Measurements from ENCODE around the gene KSR2. TPM values are rescaled to one million over a fixed set of nuclear protein-coding genes. Genes with fewer than 3 reads are reported as not detected.

The KSR2 gene
- total RNA-seq, 1 donor = under 0.01 TPM

GRCh38 chr12:117469883-117470483 lies 498.8 kb downstream of the KSR2 start:
- no peak overlapping the region for H3K4me3 ChIP-seq (ENCODE audit: insufficient read depth, low read length)
- H3K4me2 ChIP-seq (ENCODE audit: insufficient read depth, low read length) = no peak overlapping the region
- H2AFZ ChIP-seq (ENCODE audit: low read length) = no peak overlapping the region
- H4K20me1 ChIP-seq (ENCODE audit: insufficient read depth, low read length) = no peaks in the 10 kb centered on the region
- H3K27me3 ChIP-seq (ENCODE audit: insufficient read depth, low read length) = no peaks in the 10 kb centered on the region
- H3K79me2 ChIP-seq (ENCODE audit: insufficient read depth, low read length) = no peaks in the 10 kb centered on the region
- H3K9me3 ChIP-seq (ENCODE audit: low read depth, low read length) = no peaks in the 10 kb centered on the region
- TF ChIP-seq CTCF (IDR thresholded peaks at IDR 0.05; ENCODE audit: extremely low read depth, low read depth, low read length) = no peak
- no peaks in the 10 kb centered on the region for H3K4me1 ChIP-seq (ENCODE audit: insufficient read depth, low read length)
- H3K36me3 ChIP-seq (ENCODE audit: insufficient read depth, low read length) = no peaks in the 10 kb centered on the region
- no peak for DNase-seq (ENCODE audit: insufficient read length, low spot score, missing footprints)
- no peak overlapping the region for H3K27ac ChIP-seq (ENCODE audit: low read depth, low read length)

GRCh38 chr12:117468016-117468415 lies 500.8 kb downstream of the KSR2 start:
- no peaks in the 10 kb centered on the region for H3K27me3 ChIP-seq (ENCODE audit: insufficient read depth, low read length)
- no peaks in the 10 kb centered on the region for H3K4me1 ChIP-seq (ENCODE audit: insufficient read depth, low read length)
- no peak overlapping the region for H3K4me3 ChIP-seq (ENCODE audit: insufficient read depth, low read length)
- H3K79me2 ChIP-seq (ENCODE audit: insufficient read depth, low read length) = no peaks in the 10 kb centered on the region
- no peak for DNase-seq (ENCODE audit: insufficient read length, low spot score, missing footprints)
- no peak for TF ChIP-seq CTCF (IDR thresholded peaks at IDR 0.05; ENCODE audit: extremely low read depth, low read depth, low read length)
- H3K9me3 ChIP-seq (ENCODE audit: low read depth, low read length) = no peaks in the 10 kb centered on the region
- H3K27ac ChIP-seq (ENCODE audit: low read depth, low read length) = no peak overlapping the region
- no peak overlapping the region for H3K4me2 ChIP-seq (ENCODE audit: insufficient read depth, low read length)
- no peaks in the 10 kb centered on the region for H3K36me3 ChIP-seq (ENCODE audit: insufficient read depth, low read length)
- H4K20me1 ChIP-seq (ENCODE audit: insufficient read depth, low read length) = no peaks in the 10 kb centered on the region
- no peak overlapping the region for H2AFZ ChIP-seq (ENCODE audit: low read length)

GRCh38 chr12:117467588-117467987 lies 501.2 kb downstream of the KSR2 start:
- H3K79me2 ChIP-seq (ENCODE audit: insufficient read depth, low read length) = no peaks in the 10 kb centered on the region
- H3K27me3 ChIP-seq (ENCODE audit: insufficient read depth, low read length) = no peaks in the 10 kb centered on the region
- H3K36me3 ChIP-seq (ENCODE audit: insufficient read depth, low read length) = no peaks in the 10 kb centered on the region
- no peak for TF ChIP-seq CTCF (IDR thresholded peaks at IDR 0.05; ENCODE audit: extremely low read depth, low read depth, low read length)
- no peaks in the 10 kb centered on the region for H4K20me1 ChIP-seq (ENCODE audit: insufficient read depth, low read length)
- H3K9me3 ChIP-seq (ENCODE audit: low read depth, low read length) = no peaks in the 10 kb centered on the region
- H3K4me1 ChIP-seq (ENCODE audit: insufficient read depth, low read length) = no peaks in the 10 kb centered on the region
- no peak overlapping the region for H3K4me3 ChIP-seq (ENCODE audit: insufficient read depth, low read length)
- no peak overlapping the region for H3K27ac ChIP-seq (ENCODE audit: low read depth, low read length)
- no peak overlapping the region for H3K4me2 ChIP-seq (ENCODE audit: insufficient read depth, low read length)
- no peak overlapping the region for H2AFZ ChIP-seq (ENCODE audit: low read length)
- DNase-seq (ENCODE audit: insufficient read length, low spot score, missing footprints) = no peak

GRCh38 chr12:117466677-117467362 lies 502.0 kb downstream of the KSR2 start:
- no peaks in the 10 kb centered on the region for H3K9me3 ChIP-seq (ENCODE audit: low read depth, low read length)

More at GRCh38 chr12:117466677-117467362, 502.0 kb downstream of the KSR2 start:
- H3K4me1 ChIP-seq (ENCODE audit: insufficient read depth, low read length) = no peaks in the 10 kb centered on the region
- H3K4me3 ChIP-seq (ENCODE audit: insufficient read depth, low read length) = no peak overlapping the region
- no peak for TF ChIP-seq CTCF (IDR thresholded peaks at IDR 0.05; ENCODE audit: extremely low read depth, low read depth, low read length)
- no peak overlapping the region for H3K4me2 ChIP-seq (ENCODE audit: insufficient read depth, low read length)
- H2AFZ ChIP-seq (ENCODE audit: low read length) = no peak overlapping the region
- no peaks in the 10 kb centered on the region for H3K27me3 ChIP-seq (ENCODE audit: insufficient read depth, low read length)
- H3K36me3 ChIP-seq (ENCODE audit: insufficient read depth, low read length) = no peaks in the 10 kb centered on the region
- no peak overlapping the region for H3K27ac ChIP-seq (ENCODE audit: low read depth, low read length)
- no peaks in the 10 kb centered on the region for H4K20me1 ChIP-seq (ENCODE audit: insufficient read depth, low read length)
- DNase-seq (ENCODE audit: insufficient read length, low spot score, missing footprints) = no peak
- H3K79me2 ChIP-seq (ENCODE audit: insufficient read depth, low read length) = no peaks in the 10 kb centered on the region

Data from osteoblast (primary cell).